Stimulated activated naive CD8-positive, alpha-beta T cell treated with anti-CD3 and anti-CD28 coated beads, Interleukin-15, Interleukin-2, amounts not matched to agents 100 U/mL and 50 U/mL, for 24 hours (primary cell): ENCODE results near the gene NAB1.

Experiments used
- ATAC-seq: fragments of 150-1000 bp; cut with Tn5 transposase; one replicate; pipeline ENCODE4 v1.10.0; 2021
- DNase-seq: peaks from one replicate; pipeline ENCODE4 v3.0.0; 2021

NAB1 gene

GRCh38 chr2:190716176-190716807 is 67.4 kb downstream of the NAB1 start:
- no peak for DNase-seq

GRCh38 chr2:190717306-190717705 is 68.4 kb downstream of the NAB1 start:
- no peak for ATAC-seq
- no peak for DNase-seq

More at GRCh38 chr2:190716176-190716807, 67.4 kb downstream of the NAB1 start:
- ATAC-seq, result no peak

GRCh38 chr2:190717764-190718651 is 69.1 kb downstream of the NAB1 start:
- peak; percentile 40 for DNase-seq
- ATAC-seq, result peak; percentile 2

GRCh38 chr2:190718652-190719526 is 70.0 kb downstream of the NAB1 start:
- DNase-seq, result peak; percentile 77
- peak; percentile 76 for ATAC-seq

- ATAC-seq, result no peak
Observed at GRCh38 chr2:190720276-190720675, 71.4 kb downstream of the NAB1 start.

GRCh38 chr2:190720691-190721090 is 71.8 kb downstream of the NAB1 start:
- DNase-seq, result no peak
- ATAC-seq, result no peak

More at GRCh38 chr2:190720276-190720675, 71.4 kb downstream of the NAB1 start:
- no peak for DNase-seq

- ATAC-seq (peak; percentile 72), DNase-seq (peak; percentile 36)
Observed at GRCh38 chr2:190722061-190722759, 73.3 kb downstream of the NAB1 start.

GRCh38 chr2:190722835-190723234 is 74.0 kb downstream of the NAB1 start:
- ATAC-seq (peak; percentile 58), DNase-seq (peak; percentile 25)

GRCh38 chr2:190723397-190724090 is 74.7 kb downstream of the NAB1 start:
- DNase-seq (no peak), ATAC-seq (no peak)

- ATAC-seq (no peak), DNase-seq (no peak)
Observed at GRCh38 chr2:190726255-190726654, 77.4 kb downstream of the NAB1 start.

GRCh38 chr2:190736355-190736754 is 87.5 kb downstream of the NAB1 start:
- no peak for ATAC-seq
- no peak for DNase-seq

GRCh38 chr2:190740449-190740848 is 91.6 kb downstream of the NAB1 start:
- ATAC-seq, result no peak
- DNase-seq, result no peak
